ENCODE measurements around the gene FGF14. TPM values are rescaled to one million over a fixed set of nuclear protein-coding genes. Genes with fewer than 3 reads are reported as not detected.

FGF14 gene
- polyA plus RNA-seq, 1 donor (not counting 4 experiments of a cell fraction or from before 2014, with no cell fraction given) = 0.09 TPM

DNA sequence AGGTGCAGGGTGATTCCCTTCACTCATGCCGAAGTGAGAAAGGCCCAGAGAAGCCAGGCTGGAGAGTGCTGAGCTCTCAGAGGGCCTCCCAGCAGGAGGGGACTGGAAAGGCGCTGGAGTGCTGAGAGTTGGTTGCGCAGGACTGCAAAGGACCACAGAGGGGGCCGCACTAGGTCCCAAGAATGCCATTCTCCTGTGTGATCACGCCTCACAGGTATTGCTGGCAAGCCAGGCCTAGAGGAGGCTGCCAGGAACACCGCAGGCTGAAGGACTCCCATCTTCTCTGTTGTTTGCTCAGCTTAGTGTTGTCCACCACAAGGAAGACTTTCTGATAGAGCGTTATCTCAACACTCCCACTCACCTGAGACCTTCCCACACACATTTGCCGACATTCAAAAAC, 165.0 kb downstream of the FGF14 start:
- Histone ChIP-seq H3K9ac (ENCODE audit: control insufficient read depth, extremely low read depth, insufficient read depth, low read length) (no peak overlapping the region), H3K4me3 (ENCODE audit: control insufficient read depth in 2 of 3, extremely low read depth in 1 of 3, insufficient read depth in 2 of 3, low read depth in 1 of 3, low read length in 3 of 3) (no peak overlapping the region), H3K36me3 (ENCODE audit: control insufficient read depth in 2 of 2, extremely low read depth in 1 of 2, insufficient read depth in 2 of 2, low read length in 2 of 2) (no peaks in the 10 kb centered on the region), H2AFZ (ENCODE audit: control insufficient read depth, low read length) (no peak overlapping the region), H3K27me3 (ENCODE audit: control insufficient read depth, extremely low read depth, insufficient read depth, low read length) (no peaks in the 10 kb centered on the region), H3K4me1 (ENCODE audit: control insufficient read depth, extremely low read depth, insufficient read depth, low read length) (peaks cover 3% of the 10 kb centered on the region), H3K9me3 (ENCODE audit: control insufficient read depth, low read depth, low read length) (no peaks in the 10 kb centered on the region), H3K79me2 (ENCODE audit: control insufficient read depth, insufficient read depth, low read length) (no peaks in the 10 kb centered on the region), H4K20me1 (ENCODE audit: control insufficient read depth, extremely low read depth, insufficient read depth, low read length) (no peaks in the 10 kb centered on the region), H3K27ac (ENCODE audit: control insufficient read depth, insufficient read depth, low read length) (no peak overlapping the region), H3K4me2 (ENCODE audit: control insufficient read depth, extremely low read depth, insufficient read depth, low read depth, low read length) (no peak overlapping the region), H3K9me1 (ENCODE audit: control insufficient read depth, extremely low read depth, insufficient read depth, low read length) (no peaks in the 10 kb centered on the region)
- dilution Hi-C loops (cut with MboI; ENCODE audit: extremely low pct_ligation_motif_present, low sequenced_read_pairs) = no loop called here
- TF ChIP-seq CTCF (optimal IDR thresholded peaks at IDR 0.05 in 1 of 3, IDR thresholded peaks at IDR 0.05 in 1 of 3, conservative IDR thresholded peaks at IDR 0.05 in 1 of 3; ENCODE audit: extremely low read depth in 1 of 3, insufficient read depth in 2 of 3, low read length in 3 of 3) = no peak
- no peak for TF ChIP-seq EZH2 (IDR thresholded peaks at IDR 0.05; ENCODE audit: low read length)
- FAIRE-seq (no peak), DNase-seq (ENCODE audit: low read depth, low spot score) (no peak)

- H2AFZ ChIP-seq (ENCODE audit: control insufficient read depth, low read length) = no peak overlapping the region
- H3K4me1 ChIP-seq (ENCODE audit: control insufficient read depth, extremely low read depth, insufficient read depth, low read length) = peaks cover 3% of the 10 kb centered on the region
- H3K27ac ChIP-seq (ENCODE audit: control insufficient read depth, insufficient read depth, low read length) = no peak overlapping the region
- H3K4me3 ChIP-seq (ENCODE audit: control insufficient read depth in 2 of 3, extremely low read depth in 1 of 3, insufficient read depth in 2 of 3, low read depth in 1 of 3, low read length in 3 of 3) = no peak overlapping the region
- FAIRE-seq (no peak), DNase-seq (ENCODE audit: low read depth, low spot score) (no peak)
- H3K27me3 ChIP-seq (ENCODE audit: control insufficient read depth, extremely low read depth, insufficient read depth, low read length) = no peaks in the 10 kb centered on the region
- no peak overlapping the region for H3K9ac ChIP-seq (ENCODE audit: control insufficient read depth, extremely low read depth, insufficient read depth, low read length)
- no peaks in the 10 kb centered on the region for H3K9me3 ChIP-seq (ENCODE audit: control insufficient read depth, low read depth, low read length)
- no peaks in the 10 kb centered on the region for H3K36me3 ChIP-seq (ENCODE audit: control insufficient read depth in 2 of 2, extremely low read depth in 1 of 2, insufficient read depth in 2 of 2, low read length in 2 of 2)
- dilution Hi-C loops (cut with MboI; ENCODE audit: extremely low pct_ligation_motif_present, low sequenced_read_pairs) = no loop called here
- H3K79me2 ChIP-seq (ENCODE audit: control insufficient read depth, insufficient read depth, low read length) = no peaks in the 10 kb centered on the region
- no peak for TF ChIP-seq EZH2 (IDR thresholded peaks at IDR 0.05; ENCODE audit: low read length)
- TF ChIP-seq CTCF (optimal IDR thresholded peaks at IDR 0.05 in 1 of 3, IDR thresholded peaks at IDR 0.05 in 1 of 3, conservative IDR thresholded peaks at IDR 0.05 in 1 of 3; ENCODE audit: extremely low read depth in 1 of 3, insufficient read depth in 2 of 3, low read length in 3 of 3) = no peak
- H3K9me1 ChIP-seq (ENCODE audit: control insufficient read depth, extremely low read depth, insufficient read depth, low read length) = no peaks in the 10 kb centered on the region
- no peak overlapping the region for H3K4me2 ChIP-seq (ENCODE audit: control insufficient read depth, extremely low read depth, insufficient read depth, low read depth, low read length)
- no peaks in the 10 kb centered on the region for H4K20me1 ChIP-seq (ENCODE audit: control insufficient read depth, extremely low read depth, insufficient read depth, low read length)
Measured at GRCh38 chr13:102236341-102236740, 165.5 kb downstream of the FGF14 start.

Measured in keratinocyte (primary cell).